GM18867 (cell line): ENCODE results near the gene JRKL.

Experiments used
- ATAC-seq: cut with Tn5 transposase; IDR thresholded peaks from one replicate; pipeline ENCODE4 v1.9.1; 2021; ENCODE audit warnings: mild to moderate bottlenecking, moderate library complexity; ENCODE audit not compliant: unreplicated experiment

Gene JRKL

GRCh38 chr11:96389720-96390487 is at the start of gene JRKL, which contains the start of gene CCDC82:
TSS of gene JRKL (plus strand) at chr11:96390013. CDS start at chr11:96390650, 637 bp downstream.
TSS of gene CCDC82 (minus strand) at chr11:96389912. CDS start at chr11:96384747, 5,165 bp downstream.
- peak; percentile 94 for ATAC-seq

DNA sequence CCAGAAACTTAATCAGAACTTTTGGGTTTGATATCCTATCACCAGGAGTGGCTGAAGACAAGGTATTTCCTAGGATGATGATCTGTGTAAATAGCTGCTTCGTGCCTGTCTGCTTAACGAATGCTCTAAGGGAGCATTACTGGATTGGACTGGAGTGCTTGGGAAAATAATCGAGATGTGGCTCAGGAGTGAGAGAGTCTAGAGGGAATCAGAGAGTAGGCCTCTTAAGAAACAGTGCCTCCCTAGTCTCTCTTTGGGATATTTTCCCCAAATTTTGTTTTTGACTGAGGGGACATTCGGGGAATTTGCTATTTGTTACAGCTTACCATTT is 49.3 kb upstream of the JRKL start:
- ATAC-seq, result no peak

- ATAC-seq, result peak; percentile 37
Measured at GRCh38 chr11:96341211-96342013, 48.4 kb upstream of the JRKL start.

GRCh38 chr11:96342014-96342960 is 47.5 kb upstream of the JRKL start:
- no peak for ATAC-seq

- ATAC-seq, result peak; percentile 84
Measured at GRCh38 chr11:96342961-96343711, 46.7 kb upstream of the JRKL start, which contains the start of gene MAML2. TSS of gene MAML2 (minus strand) at chr11:96343195. CDS start at chr11:96341895, 1,300 bp downstream.

- no peak for ATAC-seq
Measured at GRCh38 chr11:96356848-96357247, 33.0 kb upstream of the JRKL start.

GRCh38 chr11:96357794-96358193 is 32.0 kb upstream of the JRKL start:
- ATAC-seq, result no peak

- no peak for ATAC-seq
Measured at GRCh38 chr11:96358321-96358720, 31.5 kb upstream of the JRKL start.

DNA sequence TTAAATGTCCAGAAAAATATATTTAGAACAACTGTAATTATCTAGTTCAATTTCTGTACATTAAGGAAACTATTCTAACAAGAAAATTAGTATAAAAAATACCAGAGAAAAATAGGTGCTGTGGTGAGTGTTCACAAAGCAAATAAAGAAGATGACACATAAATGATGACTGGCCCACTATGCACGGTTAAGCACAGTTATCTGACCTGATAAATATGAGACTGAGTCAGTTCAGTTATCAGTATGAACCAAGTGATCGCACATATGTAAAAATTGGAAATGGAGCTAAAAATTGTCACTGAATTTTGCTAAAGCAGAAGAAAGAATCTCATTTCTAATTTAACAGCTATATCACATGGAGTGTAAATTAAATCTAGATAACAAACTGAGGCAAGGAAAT is 28.0 kb upstream of the JRKL start:
- ATAC-seq, result no peak

DNA sequence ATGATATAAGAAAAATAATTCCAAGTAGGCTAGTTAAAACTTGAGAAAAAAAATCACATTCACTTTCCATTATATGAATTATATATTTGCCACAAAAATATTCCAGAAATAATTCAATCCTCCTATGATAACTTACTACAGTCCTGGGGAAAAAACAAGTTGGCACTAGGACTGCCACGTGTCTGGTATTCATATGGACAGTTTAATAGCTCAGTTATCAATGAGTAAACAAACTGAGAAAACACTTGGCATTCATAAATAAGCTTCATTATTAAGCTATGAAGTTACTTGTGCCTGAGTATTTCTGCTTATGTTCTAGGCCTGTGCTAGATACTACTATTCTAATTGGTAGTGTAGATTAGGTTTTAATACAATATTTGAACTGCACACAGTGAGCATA is 24.3 kb upstream of the JRKL start:
- ATAC-seq, result no peak

DNA sequence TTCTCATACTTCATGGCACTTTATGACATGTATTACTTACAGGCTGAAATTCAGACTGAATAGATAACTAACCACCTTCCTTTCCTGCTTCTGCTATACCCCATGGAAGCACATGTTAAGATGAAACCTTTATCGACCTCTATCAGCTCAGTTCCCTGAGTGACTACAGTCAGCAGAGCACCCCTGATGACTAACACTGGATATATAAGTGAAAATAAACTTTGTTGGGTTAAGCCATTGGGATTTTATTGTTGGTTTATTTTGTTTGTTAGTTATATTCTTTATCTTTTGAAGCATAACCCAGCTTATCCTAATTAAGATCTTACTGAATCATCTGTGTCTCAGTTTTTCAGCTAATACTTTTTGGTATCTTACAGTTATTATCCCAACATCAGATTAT is 23.8 kb upstream of the JRKL start:
- ATAC-seq, result no peak

GRCh38 chr11:96367342-96367741 is 22.5 kb upstream of the JRKL start:
- ATAC-seq, result no peak

DNA sequence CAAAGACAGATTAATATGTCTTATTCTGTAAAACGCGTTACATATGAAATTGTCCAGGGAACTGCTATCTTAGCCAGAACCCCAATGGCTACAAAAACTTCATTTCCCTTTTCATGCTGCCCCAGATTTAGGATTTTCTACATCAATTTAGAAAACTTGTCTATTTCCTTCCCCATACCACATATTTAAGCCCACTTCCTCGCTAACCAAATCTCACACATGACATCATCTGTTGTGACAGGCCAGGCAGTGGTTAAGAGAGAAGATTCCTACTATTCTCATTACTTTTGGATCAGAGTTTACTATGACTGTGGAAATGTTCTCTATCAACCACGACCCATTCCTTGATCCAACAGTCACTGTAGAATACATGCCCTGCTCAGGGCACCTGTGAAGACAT is 16.0 kb upstream of the JRKL start:
- no peak for ATAC-seq

GRCh38 chr11:96376796-96377195 is 13.0 kb upstream of the JRKL start:
- ATAC-seq, result no peak

GRCh38 chr11:96384156-96384555 is 5.7 kb upstream of the JRKL start:
- ATAC-seq, result no peak

GRCh38 chr11:96385187-96385586 is 4.6 kb upstream of the JRKL start:
- no peak for ATAC-seq

- peak; percentile 56 for ATAC-seq
Measured at GRCh38 chr11:96388891-96389719, 708 bp upstream of the JRKL start.

DNA sequence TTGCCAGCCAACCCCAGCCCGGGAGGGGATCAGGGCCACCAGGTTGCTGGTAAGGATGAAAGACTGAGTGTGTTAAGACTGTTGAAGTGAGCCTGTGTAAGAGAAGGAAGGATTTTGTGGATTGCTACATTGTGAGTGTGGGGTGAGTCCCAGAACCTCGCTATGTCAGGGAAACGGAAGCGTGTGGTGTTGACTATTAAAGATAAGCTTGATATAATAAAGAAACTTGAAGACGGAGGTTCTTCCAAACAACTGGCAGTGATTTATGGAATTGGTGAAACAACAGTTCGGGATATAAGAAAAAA is 627 bp downstream of the JRKL start:
- ATAC-seq, result no peak

DNA sequence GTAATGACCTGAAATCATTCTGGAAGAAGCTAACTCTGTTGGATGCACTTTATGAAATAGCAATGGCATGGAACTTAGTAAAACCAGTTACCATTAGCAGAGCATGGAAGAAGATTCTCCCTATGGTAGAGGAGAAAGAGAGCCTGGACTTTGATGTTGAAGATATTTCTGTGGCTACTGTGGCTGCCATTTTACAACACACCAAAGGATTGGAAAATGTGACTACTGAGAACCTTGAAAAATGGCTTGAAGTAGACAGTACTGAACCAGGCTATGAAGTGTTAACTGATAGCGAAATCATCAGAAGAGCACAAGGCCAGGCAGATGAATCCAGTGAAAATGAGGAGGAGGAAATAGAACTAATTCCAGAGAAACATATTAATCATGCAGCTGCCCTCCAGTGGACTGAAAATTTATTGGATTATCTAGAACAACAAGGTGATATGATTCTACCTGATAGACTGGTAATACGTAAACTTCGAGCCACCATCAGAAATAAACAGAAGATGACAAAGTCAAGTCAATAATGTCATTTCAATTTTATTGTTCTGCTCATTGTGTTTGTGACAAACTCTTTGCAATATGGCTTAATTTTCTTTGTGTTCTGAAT is 2.0 kb downstream of the JRKL start:
- no peak for ATAC-seq
